HCT116 (cell line): ENCODE measurements around the gene FCRL3. TPM values are rescaled to one million over a fixed set of nuclear protein-coding genes. Genes with fewer than 3 reads are reported as not detected.

Experiments
- ATAC-seq: fragments of 200-7000 bp; cut with Tn5 transposase; 2 replicates; pipeline ENCODE4 v1.9.1; 2020; ENCODE audit warnings: mild to moderate bottlenecking, moderate library complexity
- BruUV-seq: library from RNA; stranded (reverse); fragments of 400-500 nt; replicated peaks from 2 replicates; lab custom pipeline; 2021; lab: Mats Ljungman, UMichigan
- CTCF ChIA-PET: fragments of 300-600 bp; sonication (Branson Sonifier 250); formaldehyde crosslinking; loops from one replicate; lab custom pipeline; 2021; ENCODE audit warnings: antibody characterized with exemption; lab: Charles Lee
- POLR2A ChIA-PET: fragments of 300-600, 350-600 bp; sonication (Branson Sonifier 250); formaldehyde crosslinking; loops from one replicate; lab custom pipeline; 2021; ENCODE audit warnings: antibody characterized with exemption; lab: Charles Lee
- RAD21 ChIA-PET, 2 experiments: fragments of 300-600 bp; sonication (Branson Sonifier 250); formaldehyde crosslinking; loops; one replicate each; lab custom pipeline; 2023; ENCODE audit warnings: low total read pairs in 2 of 2; ENCODE audit not compliant: uncharacterized antibody in 2 of 2, unreplicated experiment in 2 of 2, low non-redundant PET in 1 of 2; lab: Charles Lee
- DNase-seq: peaks from one replicate; pipeline ENCODE4 v3.0.0-alpha.2; 2010; ENCODE audit warnings: low read depth, low spot score
- H2AFZ ChIP-seq: fragments of 200-600 bp; shearing (Covaris generic), sonication (generic); 2 replicates; pipeline ENCODE4 v1.6.1; 2017; ENCODE audit warnings: low read depth, mixed run types, mixed read lengths, antibody characterized with exemption, low read length; ENCODE audit not compliant: poor library complexity, severe bottlenecking
- H3K27ac ChIP-seq: 2 replicates; pipeline ENCODE4 v1.5.1; 2012; ENCODE audit warnings: low read depth, low read length
- H3K27me3 ChIP-seq: fragments of 200-600 bp; sonication (generic); 2 replicates; pipeline ENCODE4 v1.6.1; 2016; ENCODE audit warnings: mixed run types, low read length, mixed read lengths; ENCODE audit not compliant: insufficient read depth
- H3K36me3 ChIP-seq, 2 experiments: fragments of 200-500 bp in 1 of 2; fragments of 200-600 bp in 1 of 2; sonication (Bioruptor generic) in 1 of 2; sonication (generic) in 1 of 2; 2 replicates each; pipeline versions ENCODE4 v1.5.1 to v1.6.1; 2014 to 2016; ENCODE audit warnings: low read length in 2 of 2, inconsistent platforms in 1 of 2, mixed read lengths in 1 of 2, mixed run types in 1 of 2; ENCODE audit not compliant: insufficient read depth in 2 of 2, control insufficient read depth in 1 of 2
- H3K4me1 ChIP-seq, 2 experiments: fragments of 200-600 bp in 1 of 2; sonication (generic) in 1 of 2; 2 replicates each; pipeline versions ENCODE4 v1.5.1 to v1.6.1; 2012 to 2017; ENCODE audit warnings: low read length in 2 of 2, inconsistent platforms in 1 of 2, mild to moderate bottlenecking in 1 of 2, mixed read lengths in 1 of 2, mixed run types in 1 of 2, moderate library complexity in 1 of 2; ENCODE audit not compliant: insufficient read depth in 2 of 2, control insufficient read depth in 1 of 2
- H3K4me2 ChIP-seq: fragments of 200-600 bp; sonication (generic); 2 replicates; pipeline ENCODE4 v1.6.1; 2017; ENCODE audit warnings: mixed run types, low read length, mixed read lengths
- H3K4me3 ChIP-seq, 2 experiments: fragments of 200-600 bp in 1 of 2; sonication (generic) in 1 of 2; replicated peaks in 1 of 2; 2 replicates each; pipeline ENCODE4 v1.5.1; 2011 to 2016; ENCODE audit warnings: low read length in 2 of 2, control low read depth in 1 of 2, low read depth in 1 of 2, mild to moderate bottlenecking in 1 of 2, mixed read lengths in 1 of 2, mixed run types in 1 of 2
- H3K79me2 ChIP-seq: fragments of 200-600 bp; sonication (generic); 2 replicates; pipeline ENCODE4 v1.6.1; 2017; ENCODE audit warnings: mild to moderate bottlenecking, mixed run types, low read length, moderate library complexity, mixed read lengths; ENCODE audit not compliant: insufficient read depth
- H3K9ac ChIP-seq: fragments of 200-600 bp; sonication (generic); 2 replicates; pipeline ENCODE4 v1.6.1; 2016; ENCODE audit warnings: low read length, mixed read lengths
- H3K9me2 ChIP-seq: fragments of 200-600 bp; sonication (generic), shearing (Covaris generic); 2 replicates; pipeline ENCODE4 v1.6.1; 2017; ENCODE audit warnings: mixed run types, mild to moderate bottlenecking, moderate library complexity; ENCODE audit not compliant: insufficient read depth
- H3K9me3 ChIP-seq, 2 experiments: fragments of 200-500 bp in 1 of 2; fragments of 200-600 bp in 1 of 2; sonication (Bioruptor generic) in 1 of 2; sonication (generic) in 1 of 2; 2 replicates each; pipeline ENCODE4 v1.6.1; 2014 to 2017; ENCODE audit warnings: low read length in 2 of 2, mixed read lengths in 2 of 2, inconsistent platforms in 1 of 2, low read depth in 1 of 2, mild to moderate bottlenecking in 1 of 2, mixed run types in 1 of 2, moderate library complexity in 1 of 2; ENCODE audit not compliant: control insufficient read depth in 1 of 2, insufficient read depth in 1 of 2
- H4K20me1 ChIP-seq: fragments of 200-600 bp; sonication (generic), shearing (Covaris generic); 2 replicates; pipeline ENCODE4 v1.6.1; 2017; ENCODE audit warnings: mixed run types, mild to moderate bottlenecking, moderate library complexity; ENCODE audit not compliant: insufficient read depth
- CBX3 ChIP-seq: IDR thresholded peaks from 2 replicates; pipeline ENCODE4 v1.6.1; 2012; ENCODE audit warnings: low read depth
- CEBPB ChIP-seq: IDR thresholded peaks from 2 replicates; pipeline ENCODE4 v1.6.1; 2012; ENCODE audit warnings: low read depth
- ELF1 ChIP-seq: IDR thresholded peaks from 2 replicates; pipeline ENCODE4 v1.6.1; 2012; ENCODE audit warnings: low read depth, borderline replicate concordance
- EZH2 ChIP-seq: fragments of 200-600 bp; sonication (generic); IDR thresholded peaks from 2 replicates; pipeline ENCODE4 v1.6.1; 2017; ENCODE audit warnings: antibody characterized with exemption, mixed run types
- EZH2phosphoT487 ChIP-seq: fragments of 200-600 bp; IDR thresholded peaks from 2 replicates; pipeline ENCODE4 v1.6.1; 2018; ENCODE audit warnings: antibody characterized with exemption, borderline replicate concordance
- MAX ChIP-seq: IDR thresholded peaks from 2 replicates; pipeline ENCODE4 v1.6.1; 2012
- POLR2AphosphoS5 ChIP-seq: IDR thresholded peaks from 2 replicates; pipeline ENCODE4 v1.6.1; 2011; ENCODE audit warnings: mild to moderate bottlenecking, low read depth, low read length, moderate library complexity
- RAD21 ChIP-seq: IDR thresholded peaks from 2 replicates; pipeline ENCODE4 v1.6.1; 2012; ENCODE audit warnings: low read depth, mild to moderate bottlenecking
- SIN3A ChIP-seq: IDR thresholded peaks from 2 replicates; pipeline ENCODE4 v1.6.1; 2012; ENCODE audit warnings: low read depth
- SP1 ChIP-seq: IDR thresholded peaks from 2 replicates; pipeline ENCODE4 v1.6.1; 2012; ENCODE audit warnings: low read depth
- TCF7L2 ChIP-seq: IDR thresholded peaks from 2 replicates; pipeline ENCODE4 v1.7.0; 2011; ENCODE audit warnings: borderline replicate concordance, inconsistent platforms; ENCODE audit not compliant: insufficient read depth, insufficient read length; ENCODE audit errors: extremely low read depth
- YY1 ChIP-seq: IDR thresholded peaks from 2 replicates; pipeline ENCODE4 v1.6.1; 2011; ENCODE audit warnings: low read length, low read depth, moderate library complexity, mild to moderate bottlenecking; ENCODE audit not compliant: insufficient replicate concordance; ENCODE audit errors: extremely low read depth
- ZNF274 ChIP-seq: fragments of 200-500 bp; sonication (Bioruptor generic); IDR thresholded peaks from 2 replicates; pipeline ENCODE4 v1.6.1; 2014; ENCODE audit warnings: mild to moderate bottlenecking, low read depth, low read length, inconsistent platforms
- intact Hi-C: fragments of 100-400 bp; cut with micrococcal nuclease; formaldehyde crosslinking; loops from 2 replicates; pipeline ENCODE4 v1.10.0; 2022
- total RNA-seq: library from RNA; stranded (reverse); gene quantifications from one replicate; pipeline ENCODE4 v1.2.1, GENCODE V29; 2021; ENCODE audit not compliant: unreplicated experiment
- TF ChIP-seq, protein P1 (sequence below), 3 experiments: fragments of 200-600 bp in 1 of 3; sonication (generic) in 1 of 3; IDR thresholded peaks in 2 of 3; conservative IDR thresholded peaks in 1 of 3; 2 replicates each; pipeline ENCODE4 v1.5.1; 2012 to 2017; ENCODE audit warnings: low read depth in 2 of 3, low read length in 2 of 3, antibody characterized with exemption in 1 of 3, borderline replicate concordance in 1 of 3, control low read depth in 1 of 3, mild to moderate bottlenecking in 1 of 3, mixed read lengths in 1 of 3, mixed run types in 1 of 3, moderate library complexity in 1 of 3; ENCODE audit not compliant: insufficient read depth in 1 of 3

FCRL3 gene
- total RNA-seq, 1 experiment from 2014 or later: not detected

DNA sequence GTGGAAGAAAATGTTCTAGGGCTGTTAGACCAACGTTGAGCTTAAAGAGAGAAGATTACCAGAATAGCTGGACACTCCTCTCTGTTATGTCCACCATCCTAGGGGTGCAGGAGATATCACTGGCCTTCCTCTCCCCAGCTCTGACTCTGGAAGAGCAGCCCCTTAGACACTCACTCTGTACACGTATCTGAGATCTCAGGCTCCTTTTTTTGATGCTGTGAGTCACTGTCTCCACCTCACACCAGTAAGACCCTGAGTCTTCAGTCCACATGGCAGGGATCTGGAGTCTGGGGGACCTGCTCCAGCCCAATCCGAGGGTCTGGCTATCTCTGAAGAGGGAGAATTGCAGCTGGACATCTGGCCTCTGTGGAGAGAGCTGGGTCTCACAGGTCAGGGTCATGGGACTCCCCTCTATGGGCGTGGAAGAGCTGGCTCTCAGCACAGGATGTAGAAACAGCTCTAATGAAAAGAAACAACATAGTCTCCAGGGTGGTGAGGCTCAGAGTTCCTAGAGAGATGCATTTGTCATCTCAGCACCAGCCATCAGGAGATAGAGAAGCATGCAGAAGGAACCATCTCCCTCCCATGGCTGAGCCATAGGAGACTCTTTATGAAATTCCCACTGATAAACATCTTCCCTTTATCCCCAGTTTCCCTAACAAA lies 3.5 kb downstream of the FCRL3 start:
- H3K4me1 ChIP-seq: no peaks in the 10 kb centered on the region
- peaks cover 55% of the 10 kb centered on the region for H3K27me3 ChIP-seq
- ChIA-PET RAD21 (no interaction called here), POLR2A (no interaction called here), CTCF (no interaction called here)
- H3K9me2 ChIP-seq: no peaks in the 10 kb centered on the region
- no peaks in the 10 kb centered on the region for H3K9me3 ChIP-seq
- no peaks in the 10 kb centered on the region for H3K79me2 ChIP-seq
- intact Hi-C loops: loop anchor here (10.0 kb wide), 1 partner anchor 428 kb away; a partner anchor contains a TSS
- no peaks in the 10 kb centered on the region for H3K36me3 ChIP-seq
- BruUV-seq: no TSS peak
- ATAC-seq: no peak
- no peaks in the 10 kb centered on the region for H4K20me1 ChIP-seq
- H3K27ac ChIP-seq: no peak overlapping the region
- no peak overlapping the region for H3K9ac ChIP-seq
- H2AFZ ChIP-seq: no peak overlapping the region
- TF ChIP-seq ZNF274: no peak
- TF ChIP-seq RAD21: no peak
- no peak for TF ChIP-seq MAX
- TF ChIP-seq CEBPB: no peak
- H3K4me2 ChIP-seq: no peak overlapping the region
- DNase-seq: no peak
- no peak overlapping the region for H3K4me3 ChIP-seq

- peaks cover 46% of the 10 kb centered on the region for H3K27me3 ChIP-seq
- H3K4me3 ChIP-seq: no peak overlapping the region
- no peaks in the 10 kb centered on the region for H3K9me3 ChIP-seq
- ATAC-seq: no peak
- no peaks in the 10 kb centered on the region for H3K79me2 ChIP-seq
- ChIA-PET POLR2A (no interaction called here), RAD21 (no interaction called here), CTCF (no interaction called here)
- no peak overlapping the region for H3K4me2 ChIP-seq
- no peak overlapping the region for H3K27ac ChIP-seq
- BruUV-seq: no TSS peak
- H3K9ac ChIP-seq: no peak overlapping the region
- intact Hi-C loops: loop anchor here (10.0 kb wide), 1 partner anchor 429 kb away; a partner anchor contains a TSS
- H3K9me2 ChIP-seq: no peaks in the 10 kb centered on the region
- H2AFZ ChIP-seq: no peak overlapping the region
- no peak for DNase-seq
- H3K4me1 ChIP-seq: no peaks in the 10 kb centered on the region
- H4K20me1 ChIP-seq: no peaks in the 10 kb centered on the region
- TF ChIP-seq EZH2: no peak
- TF ChIP-seq CBX3: no peak
- TF ChIP-seq SP1: no peak
- no peak for TF ChIP-seq CEBPB
- no peak for TF ChIP-seq YY1
- TF ChIP-seq POLR2AphosphoS5: no peak
- no peak for TF ChIP-seq SIN3A
- TF ChIP-seq, protein P1, sequence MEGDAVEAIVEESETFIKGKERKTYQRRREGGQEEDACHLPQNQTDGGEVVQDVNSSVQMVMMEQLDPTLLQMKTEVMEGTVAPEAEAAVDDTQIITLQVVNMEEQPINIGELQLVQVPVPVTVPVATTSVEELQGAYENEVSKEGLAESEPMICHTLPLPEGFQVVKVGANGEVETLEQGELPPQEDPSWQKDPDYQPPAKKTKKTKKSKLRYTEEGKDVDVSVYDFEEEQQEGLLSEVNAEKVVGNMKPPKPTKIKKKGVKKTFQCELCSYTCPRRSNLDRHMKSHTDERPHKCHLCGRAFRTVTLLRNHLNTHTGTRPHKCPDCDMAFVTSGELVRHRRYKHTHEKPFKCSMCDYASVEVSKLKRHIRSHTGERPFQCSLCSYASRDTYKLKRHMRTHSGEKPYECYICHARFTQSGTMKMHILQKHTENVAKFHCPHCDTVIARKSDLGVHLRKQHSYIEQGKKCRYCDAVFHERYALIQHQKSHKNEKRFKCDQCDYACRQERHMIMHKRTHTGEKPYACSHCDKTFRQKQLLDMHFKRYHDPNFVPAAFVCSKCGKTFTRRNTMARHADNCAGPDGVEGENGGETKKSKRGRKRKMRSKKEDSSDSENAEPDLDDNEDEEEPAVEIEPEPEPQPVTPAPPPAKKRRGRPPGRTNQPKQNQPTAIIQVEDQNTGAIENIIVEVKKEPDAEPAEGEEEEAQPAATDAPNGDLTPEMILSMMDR (IDR thresholded peaks at IDR 0.05 in 2 of 3, conservative IDR thresholded peaks at IDR 0.05 in 1 of 3; ENCODE audit: borderline replicate concordance in 1 of 3, insufficient read depth in 1 of 3, low read depth in 2 of 3, low read length in 2 of 3): no peak
- no peak for TF ChIP-seq ELF1
- TF ChIP-seq TCF7L2: no peak
- TF ChIP-seq EZH2phosphoT487: no peak
- H3K36me3 ChIP-seq: no peaks in the 10 kb centered on the region
Observed at GRCh38 chr1:157695417-157695816, 5.2 kb downstream of the FCRL3 start.
